BJ (cell line): ENCODE results near the gene ARHGAP26. TPM values are rescaled to one million over a fixed set of nuclear protein-coding genes. Genes with fewer than 3 reads are reported as not detected.

ENCODE experiments used
- CTCF ChIA-PET: fragments of 350-600 bp; formaldehyde crosslinking; extraction: SDS; loops from one replicate; lab custom pipeline; 2021; ENCODE audit warnings: antibody characterized with exemption, inconsistent platforms; lab: Yijun Ruan, JAX
- POLR2A ChIA-PET: fragments of 300-600 bp; sonication (Branson Sonifier 250); formaldehyde crosslinking; extraction: SDS; loops from one replicate; lab custom pipeline; 2021; ENCODE audit warnings: antibody characterized with exemption; lab: Charles Lee
- DNase-seq: peaks from one replicate; pipeline ENCODE4 v3.0.0-alpha.2; 2011; ENCODE audit warnings: low read depth
- H3K27me3 ChIP-seq: 2 replicates; pipeline ENCODE4 v1.6.0; 2011; ENCODE audit warnings: low read length; ENCODE audit not compliant: control insufficient read depth, insufficient read depth
- H3K36me3 ChIP-seq: 2 replicates; pipeline ENCODE4 v1.5.1; 2011; ENCODE audit warnings: low read length; ENCODE audit not compliant: control insufficient read depth, insufficient read depth
- H3K4me3 ChIP-seq: 2 replicates; pipeline ENCODE4 v1.5.1; 2011; ENCODE audit warnings: low read depth, mild to moderate bottlenecking, control low read depth, low read length
- CTCF ChIP-seq: IDR thresholded peaks from 2 replicates; pipeline ENCODE4 v1.5.1; 2011; ENCODE audit warnings: low read depth, mild to moderate bottlenecking, control low read depth, inconsistent platforms, low read length, moderate library complexity; ENCODE audit not compliant: insufficient read depth
- polyA plus RNA-seq: library from polyadenylated mRNA; depleted of rRNA; stranded (reverse); fragments of >200 nt; gene quantifications from 2 replicates; pipeline ENCODE4 v1.2.3, GENCODE V29; 2011

Gene ARHGAP26
- polyA plus RNA-seq, 1 experiment = 4.8 TPM

DNA sequence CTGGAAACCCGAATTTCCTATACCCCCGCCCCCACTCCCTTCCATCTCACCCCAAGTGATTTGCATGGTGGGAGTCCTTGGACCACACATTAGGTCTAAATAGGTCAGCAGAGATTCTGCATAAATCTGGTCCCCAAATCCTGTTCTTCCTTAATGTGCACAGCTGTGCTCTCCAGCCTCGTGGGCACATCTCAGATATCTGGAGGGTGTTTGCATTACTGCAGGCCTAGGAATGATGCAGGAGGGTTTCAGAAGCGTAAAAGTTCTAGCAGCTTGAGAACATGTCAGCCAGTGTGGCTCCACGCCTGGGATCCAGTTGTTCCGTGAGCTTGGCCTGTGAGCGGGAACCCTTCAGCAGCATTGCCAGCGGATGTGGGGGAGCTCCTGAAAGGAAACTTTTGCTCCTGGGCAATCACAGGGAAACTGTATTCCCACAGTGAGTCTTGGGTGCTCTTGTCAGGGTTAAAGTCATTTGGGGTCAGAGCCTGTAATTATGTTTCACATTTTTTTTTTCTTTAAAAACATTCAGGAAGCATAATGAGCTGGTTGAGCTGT is 12.9 kb downstream of the ARHGAP26 start:
- Histone ChIP-seq H3K4me3 (no peak overlapping the region), H3K27me3 (no peaks in the 10 kb centered on the region), H3K36me3 (no peaks in the 10 kb centered on the region)
- ChIA-PET CTCF (interaction anchor here (0.6 to 2.9 kb wide), 7 partner anchors 13 to 288 kb away, joined by 3 to 12 read pairs (median 8); partner anchors contain the start of gene ARHGAP26), POLR2A (no interaction called here)
- TF ChIP-seq CTCF = no peak
- no peak for DNase-seq

GRCh38 chr5:142783601-142784341 is 13.6 kb downstream of the ARHGAP26 start:
- CTCF ChIA-PET = interaction anchor here (0.8 to 2.9 kb wide), 6 partner anchors 14 to 128 kb away, joined by 3 to 12 read pairs (median 8); partner anchors contain the start of gene ARHGAP26
- POLR2A ChIA-PET = interaction anchor here (0.5 kb wide), 1 partner anchor 1584 kb away, joined by 3 read pairs; no protein-coding TSS in a partner anchor

GRCh38 chr5:142784401-142784955 is 14.3 kb downstream of the ARHGAP26 start:
- CTCF ChIA-PET = interaction anchor here (1.6 to 2.9 kb wide), 3 partner anchors 15 to 67 kb away, joined by 3 to 12 read pairs (median 12); partner anchors contain the start of gene ARHGAP26
- no peak for DNase-seq

More at GRCh38 chr5:142783601-142784341, 13.6 kb downstream of the ARHGAP26 start:
- Histone ChIP-seq H3K36me3 (no peaks in the 10 kb centered on the region), H3K27me3 (no peaks in the 10 kb centered on the region), H3K4me3 (no peak overlapping the region)
- TF ChIP-seq CTCF = no peak
- DNase-seq = no peak

DNA sequence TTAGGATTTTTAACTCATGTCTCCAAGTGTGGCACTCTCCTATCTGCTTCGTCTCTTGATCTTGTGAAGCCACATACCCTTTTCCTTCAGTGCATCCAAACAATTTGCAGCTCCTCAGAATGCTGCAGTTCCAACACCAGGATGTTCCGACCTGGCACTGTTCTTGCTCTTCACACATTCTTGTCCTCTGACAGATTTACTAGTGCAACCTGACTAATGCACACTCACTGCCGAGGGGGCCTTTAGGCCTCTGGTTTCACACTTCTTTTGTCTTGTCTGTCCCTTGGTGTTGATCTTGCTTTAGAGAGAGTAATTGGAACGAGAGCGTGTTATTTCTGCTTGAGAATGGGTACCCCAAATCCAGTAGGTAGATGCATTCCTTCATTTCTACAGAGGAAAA is 15.0 kb downstream of the ARHGAP26 start:
- TF ChIP-seq CTCF = no peak
- Histone ChIP-seq H3K36me3 (no peaks in the 10 kb centered on the region), H3K4me3 (no peak overlapping the region), H3K27me3 (no peaks in the 10 kb centered on the region)
- no peak for DNase-seq
- ChIA-PET CTCF (no interaction called here), POLR2A (no interaction called here)

More at GRCh38 chr5:142784401-142784955, 14.3 kb downstream of the ARHGAP26 start:
- Histone ChIP-seq H3K4me3 (no peak overlapping the region), H3K27me3 (no peaks in the 10 kb centered on the region), H3K36me3 (no peaks in the 10 kb centered on the region)
- POLR2A ChIA-PET = interaction anchor here (0.5 to 0.6 kb wide), 2 partner anchors 313 to 1585 kb away, joined by 3 read pairs; no protein-coding TSS in a partner anchor
- no peak for TF ChIP-seq CTCF

- no peaks in the 10 kb centered on the region for H3K36me3 ChIP-seq
- H3K27me3 ChIP-seq = no peaks in the 10 kb centered on the region
- no peak for DNase-seq
- ChIA-PET POLR2A (no interaction called here), CTCF (interaction anchor here (1.6 kb wide), 1 partner anchor 11 kb away, joined by 3 read pairs; no protein-coding TSS in a partner anchor)
- no peak overlapping the region for H3K4me3 ChIP-seq
- no peak for TF ChIP-seq CTCF
These were observed 19.0 kb downstream of the ARHGAP26 start for GRCh38 chr5:142789206-142789605.
